GM19099 (cell line): ENCODE data around the gene MOK.

ENCODE experiments used
- POLR2A ChIP-seq: IDR thresholded peaks from 3 replicates; pipeline ENCODE4 v1.6.1; 2011; ENCODE audit warnings: low read depth; ENCODE audit not compliant: insufficient read length; ENCODE audit errors: extremely low read depth

Gene MOK

DNA sequence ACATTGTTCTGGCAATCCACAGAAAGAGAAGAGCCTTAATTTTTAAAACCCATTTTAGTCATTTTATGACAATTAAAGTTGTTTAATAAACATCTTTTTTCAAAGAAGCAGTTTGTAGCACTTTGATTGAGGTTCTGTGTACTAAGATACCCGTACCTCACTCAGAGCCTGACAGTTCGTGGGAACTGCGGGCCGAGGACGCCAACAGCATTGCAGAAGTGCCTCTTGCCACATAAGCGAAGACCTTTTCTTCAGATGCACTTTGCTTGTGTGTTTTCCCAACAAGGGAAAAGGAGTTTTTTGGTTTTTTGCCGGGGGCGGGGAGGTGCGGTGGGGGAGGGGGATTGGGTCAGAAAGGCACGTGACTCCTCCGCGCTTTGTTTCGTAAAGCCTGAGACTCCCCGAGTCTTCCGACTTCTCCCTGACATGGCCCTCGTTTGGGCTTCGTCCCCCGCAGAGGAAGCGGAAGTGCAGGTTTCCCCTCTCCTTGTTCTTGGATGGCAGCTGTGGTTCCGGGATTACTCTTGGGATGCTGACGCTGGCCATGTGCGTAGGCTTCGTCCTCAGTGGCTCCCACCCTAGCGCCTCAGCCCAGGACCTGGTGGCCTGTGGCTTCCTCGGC is 94.4 kb downstream of the MOK start:
- TF ChIP-seq POLR2A: no peak

DNA sequence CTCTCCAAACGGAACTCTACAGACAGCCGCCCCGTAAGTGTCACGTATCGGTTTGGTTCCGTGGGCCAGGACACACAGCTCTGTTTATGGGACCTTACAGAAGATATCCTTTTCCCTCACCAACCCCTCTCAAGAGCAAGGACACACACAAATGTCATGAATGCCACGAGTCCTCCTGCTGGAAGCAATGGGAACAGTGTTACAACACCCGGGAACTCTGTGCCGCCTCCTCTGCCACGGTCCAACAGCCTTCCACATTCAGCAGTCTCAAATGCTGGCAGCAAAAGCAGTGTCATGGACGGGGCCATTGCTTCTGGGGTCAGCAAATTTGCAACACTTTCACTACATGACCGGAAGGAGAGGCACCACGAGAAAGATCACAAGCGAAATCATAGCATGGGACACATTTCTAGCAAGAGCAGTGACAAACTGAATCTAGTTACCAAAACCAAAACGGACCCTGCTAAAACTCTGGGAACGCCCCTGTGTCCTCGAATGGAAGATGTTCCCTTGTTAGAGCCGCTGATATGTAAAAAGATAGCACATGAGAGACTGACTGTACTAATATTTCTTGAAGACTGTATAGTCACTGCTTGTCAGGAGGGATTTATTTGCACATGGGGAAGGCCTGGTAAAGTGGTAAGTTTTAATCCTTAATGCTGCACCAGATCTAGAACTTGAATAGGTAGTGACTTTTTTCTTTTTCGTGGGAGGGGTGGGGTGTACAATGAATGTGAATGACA is 95.6 kb downstream of the MOK start:
- TF ChIP-seq POLR2A: no peak

- TF ChIP-seq POLR2A: no peak
Measured at GRCh38 chr14:102208741-102209140, 96.2 kb downstream of the MOK start.

- TF ChIP-seq POLR2A: no peak
Measured at GRCh38 chr14:102207831-102208365, 97.1 kb downstream of the MOK start.

GRCh38 chr14:102206918-102207317 is 98.0 kb downstream of the MOK start:
- TF ChIP-seq POLR2A: no peak

DNA sequence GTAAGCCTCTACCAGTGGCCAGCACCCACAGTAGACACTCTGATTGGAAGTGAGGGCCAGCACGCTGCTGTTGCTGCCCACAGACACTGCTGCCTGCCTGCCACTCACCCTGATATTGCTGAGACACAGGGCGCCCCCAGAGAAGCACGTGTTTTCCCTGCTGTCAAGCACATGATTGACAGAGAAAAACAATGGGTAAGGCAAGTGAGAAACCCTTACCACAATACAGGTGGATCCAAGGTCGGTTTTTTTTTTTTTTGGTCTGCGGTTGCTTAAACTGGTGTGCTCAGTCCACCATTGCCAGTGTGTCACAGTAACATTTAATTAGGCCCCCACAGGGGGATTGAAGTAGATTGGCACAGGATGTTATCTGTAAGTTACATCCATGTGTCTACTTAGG is 99.4 kb downstream of the MOK start:
- TF ChIP-seq POLR2A: no peak

- TF ChIP-seq POLR2A: no peak
Measured at GRCh38 chr14:102203382-102203781, 101.6 kb downstream of the MOK start.

DNA sequence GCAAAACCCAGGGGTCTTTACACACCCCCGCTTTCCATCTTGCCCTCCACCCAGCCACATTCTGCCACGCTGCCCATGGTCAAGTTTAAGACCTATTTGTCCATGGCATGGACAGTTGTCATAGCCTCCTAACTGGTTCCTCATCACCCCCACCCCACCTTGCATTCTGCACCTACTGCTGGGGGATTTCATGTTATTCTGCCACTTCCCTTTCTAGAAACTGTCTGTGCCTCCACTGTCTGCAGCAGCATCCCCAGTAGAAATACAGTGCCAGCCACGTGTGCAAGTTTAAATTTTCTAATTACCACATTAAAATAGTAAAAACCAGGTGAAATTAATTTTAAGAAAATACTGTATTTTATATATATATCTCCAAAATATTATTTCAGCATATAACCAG is 102.0 kb downstream of the MOK start:
- TF ChIP-seq POLR2A: no peak

- no peak for TF ChIP-seq POLR2A
Measured at GRCh38 chr14:102201776-102202175, 103.2 kb downstream of the MOK start.

GRCh38 chr14:102201353-102201738 is 103.6 kb downstream of the MOK start:
- TF ChIP-seq POLR2A: no peak

DNA sequence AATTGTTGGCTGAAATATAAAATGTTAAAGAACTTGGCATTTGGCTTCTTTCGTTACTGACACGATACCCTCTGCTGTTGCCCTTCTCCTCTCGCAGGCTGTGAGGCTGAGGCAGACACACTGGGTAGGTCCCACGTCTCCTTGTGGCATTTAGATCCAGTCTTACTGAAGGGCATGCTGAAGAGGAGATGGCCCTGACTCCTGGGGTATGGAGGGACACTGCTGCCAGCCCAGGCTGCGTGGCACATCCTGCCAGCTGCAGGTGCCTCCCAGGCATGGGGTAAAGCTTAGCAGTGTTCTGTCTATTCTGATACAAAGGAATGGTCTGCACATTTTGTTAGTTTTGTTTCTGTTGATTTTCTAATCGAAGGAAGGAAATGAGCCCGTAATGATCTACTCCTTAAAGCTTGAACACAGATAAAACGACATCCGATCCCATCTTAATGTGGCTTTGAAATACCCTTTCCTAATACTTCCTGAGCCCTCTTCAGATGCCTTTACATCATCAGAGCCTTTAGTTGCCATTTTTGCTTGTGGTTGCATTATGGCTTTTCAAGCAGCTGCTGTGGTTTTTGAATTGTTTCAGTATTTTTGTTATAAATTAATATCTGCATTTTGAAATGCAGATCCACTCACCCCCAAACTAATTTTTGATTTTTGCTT is 104.1 kb downstream of the MOK start:
- TF ChIP-seq POLR2A: no peak

- TF ChIP-seq POLR2A: no peak
Measured at GRCh38 chr14:102197317-102197853, 107.6 kb downstream of the MOK start.

- TF ChIP-seq POLR2A: no peak
Measured at GRCh38 chr14:102196902-102197230, 108.1 kb downstream of the MOK start.

DNA sequence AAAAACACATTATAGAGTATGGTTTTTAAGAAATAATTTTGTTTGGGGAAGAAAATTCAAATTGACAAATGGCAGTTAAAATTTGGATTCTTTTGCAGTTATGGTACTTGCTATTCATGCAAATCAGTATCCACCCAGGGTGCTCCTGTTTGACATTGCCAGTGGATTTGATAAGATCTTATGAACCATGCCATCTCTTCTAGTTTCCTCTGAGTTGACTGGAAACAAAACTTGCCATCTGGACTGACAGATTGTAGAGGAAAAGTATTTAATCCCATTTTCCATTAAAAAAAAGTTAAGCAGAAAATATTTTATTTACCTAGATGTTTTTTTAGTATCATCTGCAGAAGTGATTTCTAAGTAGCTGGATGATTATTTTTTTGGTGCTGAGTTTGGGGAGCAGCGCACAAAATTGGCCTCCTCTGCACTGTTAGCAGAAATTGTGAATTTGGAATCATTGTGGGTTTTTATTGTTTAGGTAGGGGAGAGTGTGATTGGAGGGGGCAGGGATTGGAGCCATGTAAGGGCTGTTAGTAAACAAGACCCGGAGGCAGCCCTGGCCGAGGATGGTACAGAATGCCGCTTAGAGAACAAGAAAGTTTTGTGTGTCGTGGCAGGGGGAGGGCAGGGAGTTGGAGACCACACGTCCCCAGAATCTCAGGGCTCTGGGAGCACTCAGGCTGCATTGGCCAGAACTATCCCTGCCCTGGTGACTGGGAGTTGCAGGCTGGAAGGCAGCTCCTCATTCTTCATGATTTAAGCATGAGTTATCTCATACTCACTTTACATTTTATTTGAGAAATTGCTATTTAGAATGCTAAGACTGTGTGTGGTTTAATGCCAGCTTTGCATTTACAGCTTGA is 108.7 kb downstream of the MOK start:
- TF ChIP-seq POLR2A: no peak

DNA sequence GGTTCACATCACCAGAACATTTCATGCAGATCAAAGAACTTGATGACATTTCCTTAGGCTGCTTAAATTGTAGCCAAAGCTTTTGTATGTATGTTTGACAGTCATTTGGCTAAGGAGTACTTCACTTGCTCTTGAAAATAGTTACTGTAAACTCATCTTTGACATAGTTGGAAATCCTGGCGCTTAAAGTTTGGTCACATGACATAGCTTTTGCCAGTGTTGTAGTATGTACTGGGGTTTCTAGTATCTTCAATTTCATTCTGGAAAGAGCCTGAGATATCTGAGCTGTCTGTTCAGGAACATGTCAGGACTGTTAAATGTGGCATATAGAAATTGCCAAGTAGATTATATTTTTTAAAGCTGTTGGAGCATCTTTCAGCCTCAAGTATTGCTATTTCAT is 109.5 kb downstream of the MOK start:
- TF ChIP-seq POLR2A: no peak
